SK-N-SH treated with all-trans-retinoic acid at 6 μM for 48 hours (cell line): Measurements from ENCODE around the gene PSMD6.

ENCODE experiments used
- ATAC-seq: fragments of 200-7000 bp; cut with Tn5 transposase; 3 replicates; pipeline ENCODE4 v1.9.1; 2020; ENCODE audit warnings: mild to moderate bottlenecking, moderate library complexity
- BACH2 ChIP-seq: fragments of 250-450 bp; sonication (Bioruptor Pico); IDR thresholded peaks from 2 replicates; pipeline ENCODE4 v1.9.0; 2021; ENCODE audit warnings: mild to moderate bottlenecking, borderline replicate concordance
- CREB5 ChIP-seq: fragments of 250-450 bp; sonication (Bioruptor Pico); IDR thresholded peaks from 2 replicates; pipeline ENCODE4 v1.5.1; 2020; ENCODE audit warnings: low read depth, mild to moderate bottlenecking, moderate library complexity
- CSDC2 ChIP-seq: fragments of 250-450 bp; sonication (Bioruptor Pico); IDR thresholded peaks from 2 replicates; pipeline ENCODE4 v1.5.0; 2020; ENCODE audit warnings: mild to moderate bottlenecking, moderate library complexity
- CSRNP3 ChIP-seq: fragments of 250-450 bp; sonication (Bioruptor Pico); IDR thresholded peaks from 2 replicates; pipeline ENCODE4 v1.5.1; 2021; ENCODE audit warnings: mild to moderate bottlenecking, moderate library complexity
- ESRRG ChIP-seq: fragments of 250-450 bp; sonication (Bioruptor Pico); IDR thresholded peaks from 2 replicates; pipeline ENCODE4 v1.6.1; 2021; ENCODE audit warnings: mild to moderate bottlenecking
- GLIS3 ChIP-seq: fragments of 250-450 bp; sonication (Bioruptor Pico); IDR thresholded peaks from 2 replicates; pipeline ENCODE4 v1.5.0; 2020; ENCODE audit warnings: mild to moderate bottlenecking, moderate library complexity
- ISL1 ChIP-seq: fragments of 250-450 bp; sonication (Bioruptor Pico); IDR thresholded peaks from 2 replicates; pipeline ENCODE4 v2.1.2; 2022; ENCODE audit warnings: mild to moderate bottlenecking, moderate library complexity
- OSR1 ChIP-seq: fragments of 250-450 bp; sonication (Bioruptor Pico); IDR thresholded peaks from 2 replicates; pipeline ENCODE4 v1.8.0; 2022; ENCODE audit warnings: moderate library complexity, mild to moderate bottlenecking, inconsistent platforms
- PATZ1 ChIP-seq: fragments of 250-450 bp; sonication (Bioruptor Pico); IDR thresholded peaks from 2 replicates; pipeline ENCODE4 v1.8.0; 2020; ENCODE audit warnings: mild to moderate bottlenecking, moderate library complexity, borderline replicate concordance
- RARB ChIP-seq: fragments of 250-450 bp; sonication (Bioruptor Pico); IDR thresholded peaks from 2 replicates; pipeline ENCODE4 v1.8.0; 2021; ENCODE audit warnings: mild to moderate bottlenecking, moderate library complexity
- SNAI2 ChIP-seq: fragments of 250-450 bp; sonication (Bioruptor Pico); IDR thresholded peaks from 2 replicates; pipeline ENCODE4 v1.5.0; 2020; ENCODE audit warnings: mild to moderate bottlenecking, moderate library complexity
- TCF4 ChIP-seq: fragments of 250-450 bp; sonication (Bioruptor Pico); IDR thresholded peaks from 2 replicates; pipeline ENCODE4 v1.8.0; 2021; ENCODE audit warnings: mild to moderate bottlenecking, moderate library complexity, borderline replicate concordance
- TOX ChIP-seq: fragments of 250-450 bp; sonication (Bioruptor Pico); IDR thresholded peaks from 2 replicates; pipeline ENCODE4 v1.8.0; 2021; ENCODE audit warnings: mild to moderate bottlenecking, moderate library complexity, borderline replicate concordance
- TSHZ2 ChIP-seq: fragments of 250-450 bp; sonication (Bioruptor Pico); IDR thresholded peaks from 2 replicates; pipeline ENCODE4 v1.5.0; 2020; ENCODE audit warnings: mild to moderate bottlenecking, moderate library complexity
- ZC3H10 ChIP-seq: fragments of 250-450 bp; sonication (Bioruptor Pico); IDR thresholded peaks from 2 replicates; pipeline ENCODE4 v1.5.1; 2021; ENCODE audit warnings: mild to moderate bottlenecking, moderate library complexity
- ZFP3 ChIP-seq: fragments of 250-450 bp; sonication (Bioruptor Pico); IDR thresholded peaks from 2 replicates; pipeline ENCODE4 v1.5.0; 2020; ENCODE audit warnings: mild to moderate bottlenecking, moderate library complexity
- ZFP30 ChIP-seq: fragments of 450-650 bp; formaldehyde crosslinking; IDR thresholded peaks from 2 replicates; pipeline ENCODE4 v1.5.0; 2022; ENCODE audit warnings: mild to moderate bottlenecking, moderate library complexity
- ZNF565 ChIP-seq: fragments of 450-650 bp; formaldehyde crosslinking; conservative IDR thresholded peaks from 2 replicates; pipeline ENCODE4 v1.5.0; 2020; ENCODE audit warnings: low read depth, mild to moderate bottlenecking, moderate library complexity
- ZNF70 ChIP-seq: fragments of 450-650 bp; formaldehyde crosslinking; IDR thresholded peaks from 2 replicates; pipeline ENCODE4 v1.5.0; 2020; ENCODE audit warnings: mild to moderate bottlenecking, moderate library complexity
- ZNF8 ChIP-seq: fragments of 450-650 bp; formaldehyde crosslinking; IDR thresholded peaks from 2 replicates; pipeline ENCODE4 v1.5.0; 2020; ENCODE audit warnings: mild to moderate bottlenecking, moderate library complexity
- TF ChIP-seq, protein P1 (sequence below): fragments of 250-450 bp; sonication (Bioruptor Pico); IDR thresholded peaks from 2 replicates; pipeline ENCODE4 v1.8.0; 2021; ENCODE audit warnings: low read depth, mild to moderate bottlenecking, moderate library complexity, borderline replicate concordance

Gene PSMD6

DNA sequence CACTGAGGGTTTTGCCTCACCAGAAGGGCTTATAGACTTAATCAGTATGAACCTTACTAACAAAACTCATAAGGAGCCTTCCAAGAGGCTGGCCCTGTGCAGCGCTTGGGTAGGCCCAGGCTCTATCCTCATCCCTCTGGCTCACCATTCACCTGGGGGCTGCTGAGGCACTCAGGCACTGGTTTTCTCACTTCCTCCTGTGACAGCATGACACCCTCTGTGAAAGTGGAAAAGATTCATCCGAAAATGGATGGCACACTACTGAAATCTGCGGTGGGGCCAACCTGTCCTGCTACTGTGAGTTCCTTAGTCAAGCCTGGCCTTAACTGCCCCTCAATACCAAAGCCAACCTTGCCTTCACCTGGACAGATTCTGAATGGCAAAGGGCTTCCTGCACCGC is 41.3 kb downstream of the PSMD6 start:
- TF ChIP-seq ZNF70 (CRISPR knock-in tag) = no peak
- TF ChIP-seq ISL1 = no peak
- TF ChIP-seq, all 23 proteins: peak for 0
- no peak for ATAC-seq

DNA sequence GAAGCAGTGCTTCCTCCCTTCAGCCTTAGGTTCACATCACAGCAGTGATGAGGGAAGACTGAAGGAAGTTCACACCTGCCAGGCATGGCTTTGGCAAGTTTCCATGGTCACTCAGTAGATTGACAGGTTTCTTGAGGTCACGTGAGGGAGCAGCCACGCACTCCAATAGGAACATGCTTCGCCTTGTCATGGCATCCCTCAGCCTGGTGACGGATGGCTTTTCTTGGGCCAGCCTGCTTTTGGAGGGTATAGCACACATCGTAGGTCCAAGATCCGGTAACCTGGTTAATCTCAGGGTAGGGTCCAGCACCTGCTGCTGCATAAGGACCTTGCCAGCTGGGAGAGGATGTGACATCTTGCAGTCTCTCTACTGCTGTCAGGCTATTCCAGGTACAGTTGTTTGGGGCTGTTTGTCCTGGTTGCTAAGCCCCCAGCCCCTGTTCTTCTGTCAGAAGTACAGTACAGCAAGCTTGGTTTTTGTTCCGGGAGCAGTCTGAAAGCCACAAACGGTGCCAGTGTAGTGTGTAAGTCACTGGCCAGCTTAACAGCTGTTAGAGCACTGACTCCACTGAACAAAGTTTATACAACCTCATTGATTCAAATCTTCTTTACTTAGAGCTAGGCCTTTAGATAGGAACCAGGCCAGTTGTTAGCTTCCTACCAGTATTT is 42.3 kb downstream of the PSMD6 start:
- ATAC-seq = no peak
- TF ChIP-seq OSR1 = no peak
- no peak for TF ChIP-seq ZNF8 (CRISPR knock-in tag)
- no peak for TF ChIP-seq TCF4 (CRISPR knock-in tag)
- TF ChIP-seq CSRNP3 (CRISPR knock-in tag) = no peak
- TF ChIP-seq CSDC2 (CRISPR knock-in tag) = no peak
- no peak for TF ChIP-seq CREB5 (CRISPR knock-in tag)
- no peak for TF ChIP-seq ZNF70 (CRISPR knock-in tag)
- TF ChIP-seq RARB (CRISPR knock-in tag) = no peak
- no peak for TF ChIP-seq ZC3H10 (CRISPR knock-in tag)
- no peak for TF ChIP-seq TOX
- TF ChIP-seq ZNF565 (CRISPR knock-in tag) = no peak
- TF ChIP-seq, protein P1, sequence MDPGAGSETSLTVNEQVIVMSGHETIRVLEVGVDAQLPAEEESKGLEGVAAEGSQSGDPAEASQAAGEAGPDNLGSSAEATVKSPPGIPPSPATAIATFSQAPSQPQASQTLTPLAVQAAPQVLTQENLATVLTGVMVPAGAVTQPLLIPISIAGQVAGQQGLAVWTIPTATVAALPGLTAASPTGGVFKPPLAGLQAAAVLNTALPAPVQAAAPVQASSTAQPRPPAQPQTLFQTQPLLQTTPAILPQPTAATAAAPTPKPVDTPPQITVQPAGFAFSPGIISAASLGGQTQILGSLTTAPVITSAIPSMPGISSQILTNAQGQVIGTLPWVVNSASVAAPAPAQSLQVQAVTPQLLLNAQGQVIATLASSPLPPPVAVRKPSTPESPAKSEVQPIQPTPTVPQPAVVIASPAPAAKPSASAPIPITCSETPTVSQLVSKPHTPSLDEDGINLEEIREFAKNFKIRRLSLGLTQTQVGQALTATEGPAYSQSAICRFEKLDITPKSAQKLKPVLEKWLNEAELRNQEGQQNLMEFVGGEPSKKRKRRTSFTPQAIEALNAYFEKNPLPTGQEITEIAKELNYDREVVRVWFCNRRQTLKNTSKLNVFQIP (CRISPR knock-in tag) = no peak
- no peak for TF ChIP-seq GLIS3 (CRISPR knock-in tag)
- TF ChIP-seq BACH2 (CRISPR knock-in tag) = no peak
- TF ChIP-seq ISL1 = no peak
- TF ChIP-seq ESRRG = no peak
- TF ChIP-seq ZFP30 (CRISPR knock-in tag) = no peak
- no peak for TF ChIP-seq SNAI2 (CRISPR knock-in tag)
- TF ChIP-seq ZFP3 (CRISPR knock-in tag) = no peak
- TF ChIP-seq TSHZ2 (CRISPR knock-in tag) = no peak

DNA sequence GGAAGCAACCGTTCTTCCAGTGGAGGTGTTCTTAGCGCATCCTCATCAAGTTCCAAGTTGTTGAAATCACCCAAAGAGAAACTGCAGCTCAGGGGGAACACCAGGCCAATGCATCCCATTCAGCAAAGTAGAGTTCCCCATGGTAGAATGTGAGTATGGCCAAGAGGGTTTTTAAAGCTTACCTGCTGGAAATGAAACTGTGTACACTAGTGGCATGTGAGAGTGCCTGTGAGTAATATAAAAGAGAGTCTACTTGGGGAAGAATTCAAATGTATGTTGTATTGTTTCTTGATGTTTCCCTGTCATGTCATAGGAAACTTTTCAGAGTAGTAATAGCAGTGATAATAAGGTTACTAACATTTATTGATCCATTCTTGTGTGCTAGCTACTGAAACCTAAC is 43.3 kb downstream of the PSMD6 start:
- no peak for TF ChIP-seq GLIS3 (CRISPR knock-in tag)
- TF ChIP-seq ZNF70 (CRISPR knock-in tag) = no peak
- no peak for TF ChIP-seq RARB (CRISPR knock-in tag)
- TF ChIP-seq, protein P1 (CRISPR knock-in tag) = no peak
- no peak for TF ChIP-seq OSR1
- TF ChIP-seq PATZ1 (CRISPR knock-in tag) = no peak
- no peak for TF ChIP-seq ZNF8 (CRISPR knock-in tag)
- TF ChIP-seq ISL1 = no peak
- TF ChIP-seq, all 23 proteins: peak for 0
- ATAC-seq = no peak
